ENCODE data around the gene PHACTR2. TPM values are rescaled to one million over a fixed set of nuclear protein-coding genes. Genes with fewer than 3 reads are reported as not detected.

The PHACTR2 gene
- total and polyA plus RNA-seq, 2 of the 13 experiments (the other 11 are each of a cell fraction or from before 2014, with no cell fraction given) = 11.3 to 28.2 TPM

- TF ChIP-seq ZNF609 (CRISPR knock-in tag; IDR thresholded peaks at IDR 0.05; ENCODE audit: borderline replicate concordance) (peak; percentile 78; the same call in 1 of the 2 replicates), EHMT2 (IDR thresholded peaks at IDR 0.05; ENCODE audit: borderline replicate concordance, low read depth, low read length) (0 out of 2 replicates have a peak, but pooled peaks have one; percentile 15), ZNF138 (CRISPR knock-in tag; IDR thresholded peaks at IDR 0.05; ENCODE audit: low read depth) (no peak), EEA1 (CRISPR knock-in tag; IDR thresholded peaks at IDR 0.05; ENCODE audit: borderline replicate concordance) (peak; percentile 18; the same call in 1 of the 2 replicates), TFDP2 (CRISPR knock-in tag; IDR thresholded peaks at IDR 0.05) (0 out of 2 replicates have a peak, but pooled peaks have one; percentile 16), RFXANK (CRISPR knock-in tag; IDR thresholded peaks at IDR 0.05) (no peak), MAZ (IDR thresholded peaks at IDR 0.05; ENCODE audit: borderline replicate concordance, low read depth, low read length) (no peak), MAZ (CRISPR knock-in tag; IDR thresholded peaks at IDR 0.05; ENCODE audit: low read depth) (peak; percentile 60), IKZF5 (CRISPR knock-in tag; IDR thresholded peaks at IDR 0.05) (peak; percentile 92), ZNF570 (CRISPR knock-in tag; IDR thresholded peaks at IDR 0.05; ENCODE audit: borderline replicate concordance) (no peak; the same call in 1 of the 2 replicates)
These were observed 67.7 kb downstream of the PHACTR2 start (continued) for GRCh38 chr6:143745166-143746133.

Data from HepG2 (cell line).